ENCODE data around the gene GSE1.

- TF ChIP-seq CTCF (IDR thresholded peaks at IDR 0.05) (no peak), POLR2A (IDR thresholded peaks at IDR 0.05) (no peak)
Measured at GRCh38 chr16:85657996-85658395, 44.9 kb downstream of the GSE1 start.
